A549 (cell line): ENCODE measurements around the gene PRICKLE4. TPM values are rescaled to one million over a fixed set of nuclear protein-coding genes. Genes with fewer than 3 reads are reported as not detected.

Experiments
- ATAC-seq, 2 experiments: fragments of 200-7000 bp in 1 of 2; fragments of >200 bp in 1 of 2; cut with Nextera tagmentation in 1 of 2; cut with Tn5 transposase in 1 of 2; 3 replicates each; pipeline versions ENCODE4 v1.8.0 to v1.9.1; 2018 to 2020; ENCODE audit warnings: mild to moderate bottlenecking in 1 of 2, moderate library complexity in 1 of 2
- CTCF ChIA-PET: fragments of 300-600 bp; sonication (Branson Sonifier 250); formaldehyde crosslinking; extraction: SDS; loops from one replicate; lab custom pipeline; 2021; ENCODE audit warnings: antibody characterized with exemption, inconsistent platforms; lab: Yijun Ruan, JAX
- POLR2A ChIA-PET: fragments of 350-600 bp; formaldehyde crosslinking; extraction: SDS; loops from one replicate; lab custom pipeline; 2021; ENCODE audit warnings: antibody characterized with exemption, inconsistent platforms; lab: Yijun Ruan, JAX
- DNase-seq, 2 experiments: peaks; one replicate each; pipeline versions ENCODE4 v3.0.0 to v3.0.0-alpha.2; 2011 to 2016; ENCODE audit warnings: low read depth in 1 of 2, low spot score in 1 of 2
- FAIRE-seq: peaks from 2 replicates; lab custom pipeline; 2011; peaks lifted over from hg19 to GRCh38; lab: Jason Lieb, UNC
- H3K27ac ChIP-seq, 2 experiments: fragments of >200 bp; sonication (Bioruptor Twin); formaldehyde crosslinking; 3 replicates each; pipeline ENCODE4 v1.5.1; 2016 to 2017
- H3K4me1 ChIP-seq: fragments of >200 bp; sonication (Bioruptor Twin); formaldehyde crosslinking; 3 replicates; pipeline ENCODE4 v1.6.1; 2016
- H3K4me2 ChIP-seq: fragments of >200 bp; sonication (Bioruptor Twin); formaldehyde crosslinking; 3 replicates; pipeline ENCODE4 v1.6.1; 2016
- H3K4me3 ChIP-seq: fragments of >200 bp; sonication (Bioruptor Twin); formaldehyde crosslinking; 3 replicates; pipeline ENCODE4 v1.5.1; 2016
- H3K9me3 ChIP-seq: fragments of >200 bp; sonication (Bioruptor Twin); formaldehyde crosslinking; 3 replicates; pipeline ENCODE4 v1.6.1; 2016
- BHLHE40 ChIP-seq: IDR thresholded peaks from 2 replicates; pipeline ENCODE4 v1.6.1; 2012; ENCODE audit warnings: low read depth, low read length, inconsistent platforms
- CEBPB ChIP-seq, 2 experiments: fragments of >200 bp in 1 of 2; sonication (Bioruptor Twin) in 1 of 2; formaldehyde crosslinking in 1 of 2; IDR thresholded peaks; 2 replicates each; pipeline ENCODE4 v1.6.1; 2012 to 2016
- CHD2 ChIP-seq: fragments of 150-350 bp; IDR thresholded peaks from 2 replicates; pipeline ENCODE4 v1.6.1; 2014; ENCODE audit warnings: low read length; ENCODE audit not compliant: partially characterized antibody
- CHD4 ChIP-seq: fragments of 200-600 bp; sonication (generic); IDR thresholded peaks from 2 replicates; pipeline ENCODE4 v1.6.1; 2016; ENCODE audit warnings: antibody characterized with exemption, mild to moderate bottlenecking, borderline replicate concordance
- EHMT2 ChIP-seq: fragments of 200-600 bp; sonication (generic); IDR thresholded peaks from 2 replicates; pipeline ENCODE4 v1.6.1; 2016; ENCODE audit warnings: antibody characterized with exemption, low read depth, mild to moderate bottlenecking, moderate library complexity
- ESRRA ChIP-seq: fragments of 150-350 bp; IDR thresholded peaks from 2 replicates; pipeline ENCODE4 v1.6.1; 2014; ENCODE audit warnings: mild to moderate bottlenecking, low read length, borderline replicate concordance
- FOXS1 ChIP-seq: fragments of 250-450 bp; sonication (Bioruptor Pico); IDR thresholded peaks from 2 replicates; pipeline ENCODE4 v1.5.0; 2020; ENCODE audit warnings: mild to moderate bottlenecking, moderate library complexity
- GATA3 ChIP-seq: IDR thresholded peaks from 2 replicates; pipeline ENCODE4 v1.6.1; 2012; ENCODE audit warnings: borderline replicate concordance
- HDAC2 ChIP-seq: fragments of 200-600 bp; sonication (generic); IDR thresholded peaks from 2 replicates; pipeline ENCODE4 v1.6.1; 2016
- HEYL ChIP-seq: fragments of 250-450 bp; sonication (Bioruptor Pico); IDR thresholded peaks from 2 replicates; pipeline ENCODE4 v1.8.0; 2021; ENCODE audit warnings: mild to moderate bottlenecking, moderate library complexity
- MAFK ChIP-seq: fragments of 450-650 bp; IDR thresholded peaks from 2 replicates; pipeline ENCODE4 v1.6.1; 2014; ENCODE audit not compliant: partially characterized antibody
- MAZ ChIP-seq: fragments of 150-350 bp; IDR thresholded peaks from 2 replicates; pipeline ENCODE4 v1.6.1; 2014; ENCODE audit warnings: antibody characterized with exemption, low read depth, low read length, borderline replicate concordance
- PHF8 ChIP-seq: fragments of 200-600 bp; sonication (generic); IDR thresholded peaks from 2 replicates; pipeline ENCODE4 v1.6.1; 2016; ENCODE audit warnings: low read depth, mild to moderate bottlenecking, antibody characterized with exemption, moderate library complexity, borderline replicate concordance
- POLR2A ChIP-seq: IDR thresholded peaks from 2 replicates; pipeline ENCODE4 v1.6.1; 2012; ENCODE audit warnings: mild to moderate bottlenecking, low read length
- RAD21 ChIP-seq, 2 experiments: fragments of >200 bp in 1 of 2; sonication (Bioruptor Twin) in 1 of 2; formaldehyde crosslinking in 1 of 2; IDR thresholded peaks in 1 of 2; conservative IDR thresholded peaks in 1 of 2; 2 replicates in 1 of 2; 3 replicates in 1 of 2; pipeline ENCODE4 v1.6.1; 2012 to 2018; ENCODE audit warnings: inconsistent platforms in 1 of 2
- RFX5 ChIP-seq: fragments of 450-650 bp; IDR thresholded peaks from 2 replicates; pipeline ENCODE4 v1.7.1; 2014; ENCODE audit warnings: antibody characterized with exemption, mild to moderate bottlenecking, moderate library complexity
- SREBF2 ChIP-seq: fragments of 450-650 bp; IDR thresholded peaks from 2 replicates; pipeline ENCODE4 v1.6.1; 2014; ENCODE audit warnings: mild to moderate bottlenecking, moderate library complexity
- ZFP36 ChIP-seq: fragments of 450-650 bp; IDR thresholded peaks from 2 replicates; pipeline ENCODE4 v1.6.1; 2014; ENCODE audit warnings: borderline replicate concordance; ENCODE audit not compliant: partially characterized antibody
- WGBS: methylation state at CpG from one replicate; pipeline ENCODE4 v1.1.6; 2017; ENCODE audit errors: missing lambda C conversion rate; 5-methylcytosine and 5-hydroxymethylcytosine counted together
- polyA plus RNA-seq, 4 experiments: library from polyadenylated mRNA; depleted of rRNA in 3 of 4; stranded (reverse); fragments of >200 nt; fragmentation: RNase III in 1 of 4; extraction: RNeasy Plus Mini Kit Qiagen cat#74134 plus additional on column Dnase treatment in 1 of 4; gene quantifications; 2 replicates in 3 of 4; 3 replicates in 1 of 4; pipeline ENCODE4 v1.2.3, GENCODE V29; 2011 to 2017
- TF ChIP-seq, protein P1 (sequence below): fragments of 250-450 bp; sonication (Bioruptor Pico); IDR thresholded peaks from 2 replicates; pipeline ENCODE4 v1.5.0; 2020; ENCODE audit warnings: low read depth, mild to moderate bottlenecking, moderate library complexity
- TF ChIP-seq, protein P2 (sequence below): IDR thresholded peaks from 2 replicates; pipeline ENCODE4 v1.6.1; 2012
- TF ChIP-seq, protein P3 (sequence below): fragments of 250-450 bp; sonication (Bioruptor Pico); IDR thresholded peaks from 2 replicates; pipeline ENCODE4 v1.5.0; 2021; ENCODE audit warnings: mild to moderate bottlenecking, moderate library complexity, borderline replicate concordance
- TF ChIP-seq, protein P4 (sequence below): fragments of 150-350 bp; IDR thresholded peaks from 2 replicates; pipeline ENCODE4 v1.6.1; 2014; ENCODE audit warnings: low read depth, mild to moderate bottlenecking, low read length
- TF ChIP-seq, protein P5 (sequence below): fragments of 200-600 bp; sonication (generic); IDR thresholded peaks from 2 replicates; pipeline ENCODE4 v1.6.1; 2016; ENCODE audit warnings: antibody characterized with exemption, mild to moderate bottlenecking, moderate library complexity
- TF ChIP-seq, protein P6 (sequence below): fragments of >200 bp; sonication (Bioruptor Twin); formaldehyde crosslinking; IDR thresholded peaks from 2 replicates; pipeline ENCODE4 v1.6.1; 2016

Gene PRICKLE4
- polyA plus RNA-seq, 2 of the 4 experiments (the other 2 are of a cell fraction), result 0.34 to 1.5 TPM

DNA sequence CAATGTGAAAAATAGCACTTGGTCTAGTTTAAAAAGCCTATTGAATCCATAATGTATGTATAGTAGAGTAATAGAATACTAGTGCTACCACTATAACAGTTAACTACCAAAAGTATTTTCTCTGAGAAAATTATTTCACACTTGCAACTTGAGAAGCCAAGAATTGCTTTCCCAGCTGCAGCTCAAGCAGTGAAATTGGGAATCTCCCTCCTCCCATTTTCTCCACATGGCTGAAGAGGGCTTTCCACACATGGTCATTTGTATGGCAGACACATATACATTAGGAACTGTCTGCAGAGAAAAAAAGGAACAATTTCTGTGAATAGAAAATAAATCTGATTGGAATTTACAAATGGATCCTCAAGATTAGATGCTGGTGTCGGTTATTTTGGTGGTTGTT is 41.4 kb downstream of the PRICKLE4 start:
- ChIA-PET CTCF (interaction anchor here (1.3 to 1.8 kb wide), 3 partner anchors 21 to 35 kb away, joined by 4 to 6 read pairs (median 5); partner anchors contain the start of gene TOMM6), POLR2A (no interaction called here)
- ATAC-seq (no peak), DNase-seq (no peak), FAIRE-seq (no peak)
- no peaks in the 10 kb centered on the region for H3K9me3 ChIP-seq
- no peak overlapping the region for H3K27ac ChIP-seq
- no peak overlapping the region for H3K4me2 ChIP-seq
- TF ChIP-seq, protein P1, sequence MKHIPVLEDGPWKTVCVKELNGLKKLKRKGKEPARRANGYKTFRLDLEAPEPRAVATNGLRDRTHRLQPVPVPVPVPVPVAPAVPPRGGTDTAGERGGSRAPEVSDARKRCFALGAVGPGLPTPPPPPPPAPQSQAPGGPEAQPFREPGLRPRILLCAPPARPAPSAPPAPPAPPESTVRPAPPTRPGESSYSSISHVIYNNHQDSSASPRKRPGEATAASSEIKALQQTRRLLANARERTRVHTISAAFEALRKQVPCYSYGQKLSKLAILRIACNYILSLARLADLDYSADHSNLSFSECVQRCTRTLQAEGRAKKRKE, result no peak
- TF ChIP-seq, protein P2, sequence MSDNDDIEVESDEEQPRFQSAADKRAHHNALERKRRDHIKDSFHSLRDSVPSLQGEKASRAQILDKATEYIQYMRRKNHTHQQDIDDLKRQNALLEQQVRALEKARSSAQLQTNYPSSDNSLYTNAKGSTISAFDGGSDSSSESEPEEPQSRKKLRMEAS, result no peak
- TF ChIP-seq GATA3, result no peak
- TF ChIP-seq MAZ, result no peak
- TF ChIP-seq RFX5, result no peak
- TF ChIP-seq RAD21 (conservative IDR thresholded peaks at IDR 0.05 in 1 of 2, IDR thresholded peaks at IDR 0.05 in 1 of 2), result no peak
- no peak for TF ChIP-seq HEYL
- TF ChIP-seq BHLHE40, result no peak
- no peak for TF ChIP-seq EHMT2
- peaks cover 16% of the 10 kb centered on the region for H3K4me1 ChIP-seq
- WGBS, result 93% methylated on average over 1 of the region's 1 CpG
- H3K4me3 ChIP-seq, result no peak overlapping the region

DNA sequence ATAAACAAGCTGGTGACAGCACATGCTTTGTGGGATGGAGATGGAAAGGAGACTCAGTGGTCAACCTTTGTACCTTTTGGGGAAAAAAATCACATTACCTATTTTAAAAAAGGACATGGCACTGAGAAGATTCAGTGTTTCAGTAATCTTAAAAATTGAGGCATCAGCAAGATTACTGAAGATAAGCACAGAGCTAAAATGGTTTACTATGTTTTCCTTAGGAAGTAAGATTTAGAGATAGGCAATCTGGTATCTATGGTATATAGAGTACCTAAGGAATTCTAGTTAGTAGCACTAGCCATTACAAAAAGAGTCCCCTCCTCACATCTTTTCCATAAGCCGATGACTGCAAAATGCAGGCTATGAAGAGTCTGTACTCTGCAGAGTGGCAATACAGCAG is 42.6 kb downstream of the PRICKLE4 start:
- FAIRE-seq (no peak), DNase-seq (no peak), ATAC-seq (no peak)
- ChIA-PET POLR2A (no interaction called here), CTCF (interaction anchor here (0.6 to 1.8 kb wide), 5 partner anchors 22 to 119 kb away, joined by 3 to 5 read pairs (median 4); partner anchors contain the start of gene TOMM6)
- H3K9me3 ChIP-seq, result no peaks in the 10 kb centered on the region
- H3K4me1 ChIP-seq, result peaks cover 16% of the 10 kb centered on the region
- no peak overlapping the region for H3K27ac ChIP-seq
- no peak overlapping the region for H3K4me3 ChIP-seq
- no peak overlapping the region for H3K4me2 ChIP-seq
- WGBS, result 93% methylated on average over 1 of the region's 1 CpG
- TF ChIP-seq MAFK, result peak; percentile 4
- TF ChIP-seq POLR2A, result no peak
- no peak for TF ChIP-seq HEYL

DNA sequence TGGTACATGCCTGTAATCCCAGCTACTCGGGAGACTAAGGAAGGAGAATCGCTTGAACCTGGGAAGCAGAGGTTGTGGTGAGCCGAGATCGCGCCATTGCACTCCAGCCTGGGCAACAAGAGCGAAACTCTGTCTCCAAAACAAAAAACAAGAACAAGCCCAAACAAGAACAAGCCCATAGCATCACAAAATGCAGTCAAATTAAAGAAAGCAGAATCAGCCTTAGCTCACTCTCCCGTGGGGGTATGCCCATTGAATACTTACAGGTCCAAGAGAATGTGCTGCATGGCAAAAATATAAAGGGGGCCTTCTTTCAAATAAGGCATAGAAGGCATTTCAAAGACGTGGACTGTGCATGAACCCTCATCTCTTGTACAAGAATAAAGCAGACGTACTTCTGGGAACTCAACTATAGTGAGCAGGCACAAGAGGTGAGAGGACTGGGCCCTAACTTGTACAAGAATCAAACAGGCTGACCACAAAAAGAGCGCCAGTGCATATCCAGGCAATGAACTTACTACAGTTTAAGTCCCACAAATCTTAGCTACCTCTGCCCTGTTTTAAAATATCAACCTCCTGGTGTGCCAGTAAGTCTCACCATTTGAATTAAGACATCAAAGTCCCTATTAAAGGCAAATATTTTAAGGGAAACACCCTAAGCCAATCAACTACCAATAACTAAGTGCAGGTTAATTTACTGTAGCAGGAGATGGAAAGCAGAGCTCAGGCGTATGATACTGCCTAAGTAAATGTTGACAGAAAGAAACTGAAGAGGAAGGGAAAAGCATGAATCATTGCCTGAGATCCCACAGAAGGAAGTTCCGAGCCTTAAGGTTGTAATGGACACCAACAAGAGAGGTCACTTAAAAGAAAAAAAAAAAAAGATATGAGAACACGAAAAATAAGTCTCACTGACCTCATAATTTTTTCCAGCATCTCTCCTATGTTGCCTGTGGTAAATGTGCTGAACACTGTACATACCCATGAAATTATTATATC is 44.3 kb downstream of the PRICKLE4 start:
- Histone ChIP-seq H3K4me2 (peak overlapping the region; percentile 64), H3K9me3 (no peaks in the 10 kb centered on the region), H3K4me3 (no peak overlapping the region), H3K27ac (peak overlapping the region; percentile 57 to 76), H3K4me1 (peaks cover 16% of the 10 kb centered on the region)
- ChIA-PET CTCF (interaction anchor here (0.8 to 1.9 kb wide), 3 partner anchors 23 to 37 kb away, joined by 3 to 7 read pairs (median 3); partner anchors contain the start of gene TOMM6), POLR2A (interaction anchor here (0.5 kb wide), 1 partner anchor 228 kb away, joined by 4 read pairs; no protein-coding TSS in a partner anchor)
- 68% methylated on average over 13 of the region's 13 CpGs for WGBS
- ATAC-seq, result peak; percentile 77 to 89; a peak in 5 of 6 replicates
- DNase-seq, result peak; percentile 28 to 81
- FAIRE-seq, result no peak
- TF ChIP-seq, protein P3, sequence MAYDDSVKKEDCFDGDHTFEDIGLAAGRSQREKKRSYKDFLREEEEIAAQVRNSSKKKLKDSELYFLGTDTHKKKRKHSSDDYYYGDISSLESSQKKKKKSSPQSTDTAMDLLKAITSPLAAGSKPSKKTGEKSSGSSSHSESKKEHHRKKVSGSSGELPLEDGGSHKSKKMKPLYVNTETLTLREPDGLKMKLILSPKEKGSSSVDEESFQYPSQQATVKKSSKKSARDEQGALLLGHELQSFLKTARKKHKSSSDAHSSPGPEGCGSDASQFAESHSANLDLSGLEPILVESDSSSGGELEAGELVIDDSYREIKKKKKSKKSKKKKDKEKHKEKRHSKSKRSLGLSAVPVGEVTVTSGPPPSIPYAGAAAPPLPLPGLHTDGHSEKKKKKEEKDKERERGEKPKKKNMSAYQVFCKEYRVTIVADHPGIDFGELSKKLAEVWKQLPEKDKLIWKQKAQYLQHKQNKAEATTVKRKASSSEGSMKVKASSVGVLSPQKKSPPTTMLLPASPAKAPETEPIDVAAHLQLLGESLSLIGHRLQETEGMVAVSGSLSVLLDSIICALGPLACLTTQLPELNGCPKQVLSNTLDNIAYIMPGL, result no peak
- TF ChIP-seq, protein P4, sequence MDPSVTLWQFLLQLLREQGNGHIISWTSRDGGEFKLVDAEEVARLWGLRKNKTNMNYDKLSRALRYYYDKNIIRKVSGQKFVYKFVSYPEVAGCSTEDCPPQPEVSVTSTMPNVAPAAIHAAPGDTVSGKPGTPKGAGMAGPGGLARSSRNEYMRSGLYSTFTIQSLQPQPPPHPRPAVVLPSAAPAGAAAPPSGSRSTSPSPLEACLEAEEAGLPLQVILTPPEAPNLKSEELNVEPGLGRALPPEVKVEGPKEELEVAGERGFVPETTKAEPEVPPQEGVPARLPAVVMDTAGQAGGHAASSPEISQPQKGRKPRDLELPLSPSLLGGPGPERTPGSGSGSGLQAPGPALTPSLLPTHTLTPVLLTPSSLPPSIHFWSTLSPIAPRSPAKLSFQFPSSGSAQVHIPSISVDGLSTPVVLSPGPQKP, result no peak
- TF ChIP-seq PHF8 (no peak), ESRRA (no peak), SREBF2 (no peak), HDAC2 (no peak), ZFP36 (no peak), CHD2 (no peak), CEBPB (IDR thresholded peaks at IDR 0.05) (no peak), CHD4 (no peak), FOXS1 (CRISPR knock-in tag) (no peak)
- TF ChIP-seq, protein P5, sequence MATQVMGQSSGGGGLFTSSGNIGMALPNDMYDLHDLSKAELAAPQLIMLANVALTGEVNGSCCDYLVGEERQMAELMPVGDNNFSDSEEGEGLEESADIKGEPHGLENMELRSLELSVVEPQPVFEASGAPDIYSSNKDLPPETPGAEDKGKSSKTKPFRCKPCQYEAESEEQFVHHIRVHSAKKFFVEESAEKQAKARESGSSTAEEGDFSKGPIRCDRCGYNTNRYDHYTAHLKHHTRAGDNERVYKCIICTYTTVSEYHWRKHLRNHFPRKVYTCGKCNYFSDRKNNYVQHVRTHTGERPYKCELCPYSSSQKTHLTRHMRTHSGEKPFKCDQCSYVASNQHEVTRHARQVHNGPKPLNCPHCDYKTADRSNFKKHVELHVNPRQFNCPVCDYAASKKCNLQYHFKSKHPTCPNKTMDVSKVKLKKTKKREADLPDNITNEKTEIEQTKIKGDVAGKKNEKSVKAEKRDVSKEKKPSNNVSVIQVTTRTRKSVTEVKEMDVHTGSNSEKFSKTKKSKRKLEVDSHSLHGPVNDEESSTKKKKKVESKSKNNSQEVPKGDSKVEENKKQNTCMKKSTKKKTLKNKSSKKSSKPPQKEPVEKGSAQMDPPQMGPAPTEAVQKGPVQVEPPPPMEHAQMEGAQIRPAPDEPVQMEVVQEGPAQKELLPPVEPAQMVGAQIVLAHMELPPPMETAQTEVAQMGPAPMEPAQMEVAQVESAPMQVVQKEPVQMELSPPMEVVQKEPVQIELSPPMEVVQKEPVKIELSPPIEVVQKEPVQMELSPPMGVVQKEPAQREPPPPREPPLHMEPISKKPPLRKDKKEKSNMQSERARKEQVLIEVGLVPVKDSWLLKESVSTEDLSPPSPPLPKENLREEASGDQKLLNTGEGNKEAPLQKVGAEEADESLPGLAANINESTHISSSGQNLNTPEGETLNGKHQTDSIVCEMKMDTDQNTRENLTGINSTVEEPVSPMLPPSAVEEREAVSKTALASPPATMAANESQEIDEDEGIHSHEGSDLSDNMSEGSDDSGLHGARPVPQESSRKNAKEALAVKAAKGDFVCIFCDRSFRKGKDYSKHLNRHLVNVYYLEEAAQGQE, result no peak
- TF ChIP-seq, protein P6, sequence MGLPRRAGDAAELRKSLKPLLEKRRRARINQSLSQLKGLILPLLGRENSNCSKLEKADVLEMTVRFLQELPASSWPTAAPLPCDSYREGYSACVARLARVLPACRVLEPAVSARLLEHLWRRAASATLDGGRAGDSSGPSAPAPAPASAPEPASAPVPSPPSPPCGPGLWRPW, result no peak
